ENCODE data around the gene C6orf58. TPM values are rescaled to one million over a fixed set of nuclear protein-coding genes. Genes with fewer than 3 reads are reported as not detected.
A peak's percentile ranks its signal among the peaks of the same experiment; 100 is the strongest.

The C6orf58 gene
- not detected in 2 replicates for total RNA-seq

GRCh38 chr6:127576874-127577273 lies at the start of gene C6orf58:
TSS of gene C6orf58 (plus strand) at chr6:127577174. CDS start at chr6:127577186, 12 bp downstream.
- no peak within 1 kb of the TSS for H3K4me3 ChIP-seq (ENCODE audit: low read depth, low read length)
- no peak for TF ChIP-seq CTCF (IDR thresholded peaks at IDR 0.05; ENCODE audit: insufficient read depth, low read depth, low read length)
- no peak for DNase-seq (ENCODE audit: low read depth)

GRCh38 chr6:127533011-127533410 lies 44.0 kb upstream of the C6orf58 start:
- no peak overlapping the region for H3K4me3 ChIP-seq (ENCODE audit: low read depth, low read length)
- TF ChIP-seq CTCF (IDR thresholded peaks at IDR 0.05; ENCODE audit: insufficient read depth, low read depth, low read length): no peak
- peak; percentile 9 for DNase-seq (ENCODE audit: low read depth)

GRCh38 chr6:127533736-127534135 lies 43.2 kb upstream of the C6orf58 start:
- H3K4me3 ChIP-seq (ENCODE audit: low read depth, low read length): no peak overlapping the region
- DNase-seq (ENCODE audit: low read depth): no peak
- no peak for TF ChIP-seq CTCF (IDR thresholded peaks at IDR 0.05; ENCODE audit: insufficient read depth, low read depth, low read length)

- no peak for TF ChIP-seq CTCF (IDR thresholded peaks at IDR 0.05; ENCODE audit: insufficient read depth, low read depth, low read length)
- H3K4me3 ChIP-seq (ENCODE audit: low read depth, low read length): no peak overlapping the region
- DNase-seq (ENCODE audit: low read depth): no peak
Measured at GRCh38 chr6:127538750-127539264, 38.2 kb upstream of the C6orf58 start.

GRCh38 chr6:127539272-127539671 lies 37.7 kb upstream of the C6orf58 start:
- DNase-seq (ENCODE audit: low read depth): peak; percentile 34
- H3K4me3 ChIP-seq (ENCODE audit: low read depth, low read length): no peak overlapping the region
- TF ChIP-seq CTCF (IDR thresholded peaks at IDR 0.05; ENCODE audit: insufficient read depth, low read depth, low read length): peak; percentile 26

GRCh38 chr6:127547215-127547614 lies 29.8 kb upstream of the C6orf58 start:
- peak; percentile 37 for TF ChIP-seq CTCF (IDR thresholded peaks at IDR 0.05; ENCODE audit: insufficient read depth, low read depth, low read length)
- no peak overlapping the region for H3K4me3 ChIP-seq (ENCODE audit: low read depth, low read length)
- DNase-seq (ENCODE audit: low read depth): no peak
